IMR-90 (cell line): ENCODE data around the gene MT3. TPM values are rescaled to one million over a fixed set of nuclear protein-coding genes. Genes with fewer than 3 reads are reported as not detected.

ENCODE experiments used
- ATAC-seq: fragments of 200-7000 bp; cut with Tn5 transposase; 2 replicates; pipeline ENCODE4 v1.9.1; 2020; ENCODE audit warnings: low read depth, mild to moderate bottlenecking, moderate library complexity
- BruUV-seq: library from RNA; stranded (reverse); fragments of 400-500 nt; replicated peaks from 2 replicates; lab custom pipeline; 2021; lab: Mats Ljungman, UMichigan
- CTCF ChIA-PET: fragments of 300-600 bp; formaldehyde crosslinking; extraction: SDS; loops from one replicate; lab custom pipeline; 2021; ENCODE audit warnings: antibody characterized with exemption; lab: Yijun Ruan, JAX
- POLR2A ChIA-PET: fragments of 300-600 bp; sonication (Branson Sonifier 250); formaldehyde crosslinking; loops from one replicate; lab custom pipeline; 2022; ENCODE audit warnings: antibody characterized with exemption; ENCODE audit not compliant: unreplicated experiment; lab: Charles Lee
- DNase-seq: peaks from one replicate; pipeline ENCODE4 v3.0.0; 2013
- H2AFZ ChIP-seq: replicated peaks from 2 replicates; pipeline ENCODE3; 2013; ENCODE audit warnings: low read length, mild to moderate bottlenecking; ENCODE audit not compliant: poor library complexity
- H2AK5ac ChIP-seq: 2 replicates; pipeline ENCODE4 v1.6.1; 2013; ENCODE audit warnings: low read depth, low read length, inconsistent platforms
- H2AK9ac ChIP-seq: replicated peaks from 2 replicates; pipeline ENCODE3; 2013; ENCODE audit warnings: mild to moderate bottlenecking, low read depth, low read length, moderate library complexity; ENCODE audit not compliant: poor library complexity
- H2BK120ac ChIP-seq: 2 replicates; pipeline ENCODE4 v1.6.1; 2013; ENCODE audit warnings: low read depth, low read length, inconsistent platforms
- H2BK15ac ChIP-seq: 3 replicates; pipeline ENCODE4 v1.6.1; 2013; ENCODE audit warnings: low read depth, low read length, inconsistent platforms
- H2BK20ac ChIP-seq: 2 replicates; pipeline ENCODE4 v1.6.1; 2013; ENCODE audit warnings: low read depth, mild to moderate bottlenecking, inconsistent platforms, low read length, moderate library complexity
- H2BK5ac ChIP-seq: 2 replicates; pipeline ENCODE4 v1.6.1; 2013; ENCODE audit warnings: mild to moderate bottlenecking, low read depth, low read length, inconsistent platforms; ENCODE audit not compliant: poor library complexity, severe bottlenecking
- H3K14ac ChIP-seq: replicated peaks from 2 replicates; pipeline ENCODE4 v1.6.1; 2013; ENCODE audit warnings: low read depth, low read length, inconsistent platforms
- H3K18ac ChIP-seq: 2 replicates; pipeline ENCODE4 v1.6.1; 2013; ENCODE audit warnings: low read depth, low read length, control low read depth
- H3K23ac ChIP-seq: 2 replicates; pipeline ENCODE4 v1.6.1; 2013; ENCODE audit warnings: low read depth, low read length, inconsistent platforms
- H3K27ac ChIP-seq: 2 replicates; pipeline ENCODE4 v1.5.1; 2013; ENCODE audit warnings: mild to moderate bottlenecking, control low read depth, low read length; ENCODE audit not compliant: insufficient read depth
- H3K27me3 ChIP-seq: 2 replicates; pipeline ENCODE4 v1.6.1; 2013; ENCODE audit warnings: low read length; ENCODE audit not compliant: control insufficient read depth, insufficient read depth
- H3K36me3 ChIP-seq: 2 replicates; pipeline ENCODE4 v1.6.1; 2013; ENCODE audit warnings: low read length, mixed read lengths; ENCODE audit not compliant: control insufficient read depth, insufficient read depth
- H3K4ac ChIP-seq: 2 replicates; pipeline ENCODE4 v1.6.1; 2013; ENCODE audit warnings: low read depth, low read length, inconsistent platforms
- H3K4me1 ChIP-seq: 2 replicates; pipeline ENCODE4 v1.6.1; 2013; ENCODE audit warnings: low read length, mixed read lengths; ENCODE audit not compliant: control insufficient read depth, insufficient read depth
- H3K4me2 ChIP-seq: 2 replicates; pipeline ENCODE4 v1.6.1; 2013; ENCODE audit warnings: low read depth, mild to moderate bottlenecking, control low read depth, low read length, moderate library complexity
- H3K4me3 ChIP-seq: 2 replicates; pipeline ENCODE4 v1.5.1; 2013; ENCODE audit warnings: low read depth, mild to moderate bottlenecking, control low read depth, low read length, moderate library complexity; ENCODE audit not compliant: insufficient read depth
- H3K56ac ChIP-seq: 2 replicates; pipeline ENCODE4 v1.6.1; 2013; ENCODE audit warnings: low read length, inconsistent platforms; ENCODE audit not compliant: insufficient read depth; ENCODE audit errors: extremely low read depth
- H3K79me1 ChIP-seq, 2 experiments: 2 replicates each; pipeline ENCODE4 v1.6.1; 2013; ENCODE audit warnings: low read length in 2 of 2, inconsistent platforms in 1 of 2, low read depth in 1 of 2
- H3K9ac ChIP-seq: 2 replicates; pipeline ENCODE4 v1.6.1; 2013; ENCODE audit warnings: low read depth, low read length, control low read depth
- H3K9me1 ChIP-seq: 2 replicates; pipeline ENCODE4 v1.6.1; 2013; ENCODE audit warnings: low read length, inconsistent platforms; ENCODE audit not compliant: insufficient read depth
- H3K9me3 ChIP-seq: 2 replicates; pipeline ENCODE4 v1.6.1; 2013; ENCODE audit warnings: low read length; ENCODE audit not compliant: control insufficient read depth, insufficient read depth
- H4K20me1 ChIP-seq: 2 replicates; pipeline ENCODE4 v1.6.1; 2013; ENCODE audit warnings: low read length, inconsistent platforms; ENCODE audit not compliant: insufficient read depth
- H4K5ac ChIP-seq: 2 replicates; pipeline ENCODE4 v1.6.1; 2013; ENCODE audit warnings: mild to moderate bottlenecking, low read depth, low read length, control low read depth
- H4K8ac ChIP-seq, 2 experiments: 2 replicates each; pipeline ENCODE4 v1.6.1; 2013; ENCODE audit warnings: low read depth in 2 of 2, low read length in 2 of 2, control low read depth in 1 of 2, inconsistent platforms in 1 of 2
- H4K91ac ChIP-seq: 2 replicates; pipeline ENCODE4 v1.6.1; 2013; ENCODE audit warnings: low read depth, low read length, inconsistent platforms; ENCODE audit not compliant: insufficient read depth
- BHLHE40 ChIP-seq: fragments of 150-350 bp; IDR thresholded peaks from 2 replicates; pipeline ENCODE4 v1.6.1; 2016; ENCODE audit warnings: mild to moderate bottlenecking, low read depth, low read length
- CEBPB ChIP-seq: IDR thresholded peaks from 2 replicates; pipeline ENCODE4 v1.6.1; 2012; ENCODE audit warnings: low read depth, low read length, improper control_type of control experiment
- CHD1 ChIP-seq: IDR thresholded peaks from 2 replicates; pipeline ENCODE4 v1.6.1; 2012; ENCODE audit warnings: low read depth, low read length, improper control_type of control experiment
- CTCF ChIP-seq: conservative IDR thresholded peaks from 2 replicates; pipeline ENCODE4 v1.5.1; 2012; ENCODE audit warnings: mild to moderate bottlenecking, low read depth, low read length, improper control_type of control experiment
- ELK1 ChIP-seq: fragments of 150-350 bp; IDR thresholded peaks from 2 replicates; pipeline ENCODE4 v1.6.1; 2016; ENCODE audit warnings: low read depth, mild to moderate bottlenecking, low read length, moderate library complexity, borderline replicate concordance
- FOS ChIP-seq: fragments of 150-350 bp; IDR thresholded peaks from 2 replicates; pipeline ENCODE4 v1.6.1; 2016; ENCODE audit warnings: low read depth, low read length
- MAFK ChIP-seq: IDR thresholded peaks from 2 replicates; pipeline ENCODE4 v1.6.1; 2012; ENCODE audit warnings: low read depth, low read length, improper control_type of control experiment
- MAZ ChIP-seq: IDR thresholded peaks from 2 replicates; pipeline ENCODE4 v1.6.1; 2012; ENCODE audit warnings: low read depth, mild to moderate bottlenecking, low read length, improper control_type of control experiment, moderate library complexity, borderline replicate concordance
- MXI1 ChIP-seq: IDR thresholded peaks from 2 replicates; pipeline ENCODE4 v1.6.1; 2012; ENCODE audit warnings: low read depth, mild to moderate bottlenecking, low read length, moderate library complexity, borderline replicate concordance
- NFE2L2 ChIP-seq: fragments of 150-350 bp; IDR thresholded peaks from 2 replicates; pipeline ENCODE4 v1.6.1; 2016; ENCODE audit warnings: low read depth, mild to moderate bottlenecking, low read length
- POLR2A ChIP-seq: IDR thresholded peaks from 2 replicates; pipeline ENCODE4 v1.6.1; 2012; ENCODE audit warnings: mild to moderate bottlenecking, low read depth, low read length
- RAD21 ChIP-seq: IDR thresholded peaks from 2 replicates; pipeline ENCODE4 v1.6.1; 2012; ENCODE audit warnings: low read length, improper control_type of control experiment
- RCOR1 ChIP-seq: IDR thresholded peaks from 2 replicates; pipeline ENCODE4 v1.6.1; 2012; ENCODE audit warnings: mild to moderate bottlenecking, low read length, improper control_type of control experiment; ENCODE audit not compliant: insufficient replicate concordance
- RFX5 ChIP-seq: IDR thresholded peaks from 2 replicates; pipeline ENCODE4 v1.8.0; 2012; ENCODE audit warnings: low read depth, mild to moderate bottlenecking, low read length, moderate library complexity
- SMC3 ChIP-seq: fragments of 150-350 bp; IDR thresholded peaks from 2 replicates; pipeline ENCODE4 v1.6.1; 2016; ENCODE audit warnings: low read depth, mild to moderate bottlenecking, antibody characterized with exemption, low read length, moderate library complexity
- USF2 ChIP-seq: fragments of 150-350 bp; IDR thresholded peaks from 2 replicates; pipeline ENCODE4 v1.6.1; 2017; ENCODE audit warnings: mild to moderate bottlenecking, antibody characterized with exemption, low read length, low read depth
- WGBS, 2 experiments: methylation state at CpG; one replicate each; pipeline versions ENCODE4 v1.1.5 to v1.1.7; 2013; ENCODE audit warnings: missing lambda C conversion rate in 2 of 2; ENCODE audit not compliant: insufficient read length in 1 of 2; ENCODE audit errors: extremely low coverage in 2 of 2; 5-methylcytosine and 5-hydroxymethylcytosine counted together
- dilution Hi-C: fragments of 300-500 bp; cut with HindIII; formaldehyde crosslinking; loops from one replicate; pipeline ENCODE4 v1.14.3; 2018; ENCODE audit warnings: low sequenced_read_pairs; ENCODE audit not compliant: unreplicated experiment
- in situ Hi-C: fragments of 300-500 bp; cut with MboI; formaldehyde crosslinking; loops from 3 replicates; pipeline ENCODE4 v1.14.3; 2019; ENCODE audit warnings: low sequenced_read_pairs, inconsistent platforms, mixed read lengths
- intact Hi-C: fragments of 100-400 bp; cut with micrococcal nuclease; formaldehyde crosslinking; loops from 2 replicates; pipeline ENCODE4 v1.10.0; 2022
- polyA plus RNA-seq, 3 experiments: library from polyadenylated mRNA; depleted of rRNA; stranded (reverse); fragments of >200 nt; gene quantifications; 2 replicates each; pipeline ENCODE4 v1.2.3, GENCODE V29; 2012; ENCODE audit warnings: low replicate concordance in 1 of 3
- total RNA-seq: library from RNA; depleted of rRNA; stranded (reverse); fragments of >200 nt; gene quantifications from 2 replicates; pipeline ENCODE4 v1.2.3, GENCODE V29; 2012

MT3 gene
- total and polyA plus RNA-seq, 2 of the 4 experiments (the other 2 are of a cell fraction): 0.62 TPM; not detected in 1

- H3K18ac ChIP-seq: no peak overlapping the region
- H3K4me3 ChIP-seq: no peak overlapping the region
- H2BK120ac ChIP-seq: no peak overlapping the region
- H3K4ac ChIP-seq: no peak overlapping the region
- H3K27me3 ChIP-seq: peaks cover 24% of the 10 kb centered on the region
- H3K9ac ChIP-seq: no peak overlapping the region
- no peaks in the 10 kb centered on the region for H4K20me1 ChIP-seq
- H2AK5ac ChIP-seq: no peak overlapping the region
- dilution Hi-C loops (no loop called here), intact Hi-C loops (no loop called here), in situ Hi-C loops (no loop called here)
- no peak overlapping the region for H2BK20ac ChIP-seq
- no peak for TF ChIP-seq RAD21
- TF ChIP-seq CTCF: no peak
- TF ChIP-seq MAFK: no peak
- TF ChIP-seq FOS: no peak
- TF ChIP-seq RCOR1: no peak
- TF ChIP-seq MXI1: no peak
- TF ChIP-seq NFE2L2: no peak
- no peak for TF ChIP-seq BHLHE40
- TF ChIP-seq POLR2A: no peak
- TF ChIP-seq ELK1: no peak
- no peak for TF ChIP-seq CEBPB
- TF ChIP-seq SMC3: no peak
- TF ChIP-seq CHD1: no peak
- TF ChIP-seq RFX5: no peak
- no peak for TF ChIP-seq USF2
- TF ChIP-seq MAZ: no peak
- ATAC-seq (no peak), DNase-seq (no peak)
- H3K9me1 ChIP-seq: no peaks in the 10 kb centered on the region
- no peak overlapping the region for H2AK9ac ChIP-seq
- H3K23ac ChIP-seq: no peak overlapping the region
- no peak overlapping the region for H3K56ac ChIP-seq
- no peaks in the 10 kb centered on the region for H3K36me3 ChIP-seq
- ChIA-PET CTCF (interaction anchor here (1.0 kb wide), 1 partner anchor 9 kb away, joined by 3 read pairs; no protein-coding TSS in a partner anchor), POLR2A (no interaction called here)
- no CpG with 5 or more reads among the region's 5 CpGs for WGBS, 2 experiments
- H4K8ac ChIP-seq: no peak overlapping the region
- no peak overlapping the region for H2BK15ac ChIP-seq
- H3K27ac ChIP-seq: no peak overlapping the region
- no peak overlapping the region for H2BK5ac ChIP-seq
- H3K4me2 ChIP-seq: no peak overlapping the region
- no peak overlapping the region for H4K5ac ChIP-seq
- BruUV-seq: no TSS peak
- peaks cover 2% of the 10 kb centered on the region; the same call in 1 of the 2 replicates for H3K4me1 ChIP-seq
- H4K91ac ChIP-seq: no peak overlapping the region
- H3K79me1 ChIP-seq: no peaks in the 10 kb centered on the region
- H3K9me3 ChIP-seq: 0 out of 2 replicates have a peak, but pooled peaks cover 3% of the 10 kb centered on the region
- H2AFZ ChIP-seq: no peak overlapping the region
- H3K14ac ChIP-seq: no peak overlapping the region
Observed at GRCh38 chr16:56594292-56594619, 4.9 kb downstream of the MT3 start.
